Right lobe of liver (tissue), 6 donors: Measurements from ENCODE around the gene MAD2L1. TPM values are rescaled to one million over a fixed set of nuclear protein-coding genes. Genes with fewer than 3 reads are reported as not detected.

ENCODE experiments used
- ATAC-seq, 4 donors: fragments of 200-7000 bp; cut with Tn5 transposase; one replicate each; pipeline ENCODE4 v1.9.1; 2020; ENCODE audit warnings: mild to moderate bottlenecking in 4 of 4, moderate library complexity in 4 of 4
- DNase-seq, 3 donors: peaks; one replicate each; pipeline ENCODE4 v3.0.0-alpha.2; 2020
- H3K27ac ChIP-seq, 3 donors: fragments of 200-600 bp; one replicate each; pipeline ENCODE4 v1.8.0; 2022
- H3K27me3 ChIP-seq, 2 donors: fragments of 200-600 bp; one replicate each; pipeline ENCODE4 v1.8.0; 2022
- H3K36me3 ChIP-seq, 4 donors: fragments of 200-600 bp; sonication (generic) in 1 of 4; one replicate each; pipeline versions ENCODE4 v1.5.1 to v1.8.0; 2017 to 2022; ENCODE audit warnings: control low read depth in 1 of 4
- H3K4me1 ChIP-seq, 4 donors: fragments of 200-600 bp; sonication (generic) in 1 of 4; one replicate each; pipeline versions ENCODE4 v1.5.1 to v1.8.0; 2017 to 2022; ENCODE audit warnings: control low read depth in 1 of 4
- H3K4me3 ChIP-seq, 3 donors: fragments of 200-600 bp; one replicate each; pipeline ENCODE4 v1.8.0; 2022
- H3K9me3 ChIP-seq, 4 donors: fragments of 200-600 bp; sonication (generic) in 1 of 4; one replicate each; pipeline versions ENCODE4 v1.5.1 to v1.8.0; 2017 to 2022; ENCODE audit warnings: control low read depth in 1 of 4
- POLR2A ChIP-seq: fragments of 450-650 bp; IDR thresholded peaks from one replicate; pipeline ENCODE4 v1.6.1; 2017; ENCODE audit warnings: antibody characterized with exemption, mild to moderate bottlenecking
- WGBS: methylation state at CpG from one replicate; pipeline ENCODE4 v1.1.6; 2018; ENCODE audit warnings: low coverage, low lambda C conversion rate; ENCODE audit not compliant: insufficient coverage; ENCODE audit errors: missing lambda C conversion rate; 5-methylcytosine and 5-hydroxymethylcytosine counted together
- intact Hi-C, 2 donors: fragments of 100-400 bp; cut with DNase I; formaldehyde crosslinking; loops; one replicate each; pipeline versions ENCODE4 v1.11.2 to v1.14.1; 2022
- long read RNA-seq: library from polyadenylated mRNA; unstranded; transcript quantifications from one replicate; pipeline ENCODE4 v2.0.0, GENCODE V29; 2019
- total RNA-seq, 6 experiments: library from RNA; depleted of rRNA in 2 of 6; stranded (reverse); fragments of >200 nt in 2 of 6; fragmentation: NEBNext Ultra II Directional in 3 of 6; extraction: Animal tissue kit (Norgen Biotek cat#: 25700) in 3 of 6; gene quantifications; one replicate each; pipeline versions ENCODE4 v1.1.0 to v1.2.4, GENCODE V29; 2016 to 2023
- TF ChIP-seq, protein P1 (sequence below), 4 donors: fragments of 200-600 bp in 3 of 4; fragments of 450-650 bp in 1 of 4; IDR thresholded peaks; one replicate each; pipeline versions ENCODE4 v1.5.1 to v1.8.0; 2016 to 2022; ENCODE audit warnings: antibody characterized with exemption in 4 of 4, mild to moderate bottlenecking in 2 of 4
- donor health status: DM: no; HTN: yes; CAD: no.
- donor health status: DM: no; HTN: no; CAD: no.
- donor health status: DM: no; HTN: no; CAD: no.
- donor health status: DM: no; HTN: yes; CAD: no.
- donor health status: DM: no; HTN: yes; CAD: no.

MAD2L1 gene
- total RNA-seq = 1 to 10 TPM in 3 of 6 experiments, under 1 TPM in 3; 0.86 to 1.5 (median 1.1) TPM
- long read RNA-seq = 0 reads

DNA sequence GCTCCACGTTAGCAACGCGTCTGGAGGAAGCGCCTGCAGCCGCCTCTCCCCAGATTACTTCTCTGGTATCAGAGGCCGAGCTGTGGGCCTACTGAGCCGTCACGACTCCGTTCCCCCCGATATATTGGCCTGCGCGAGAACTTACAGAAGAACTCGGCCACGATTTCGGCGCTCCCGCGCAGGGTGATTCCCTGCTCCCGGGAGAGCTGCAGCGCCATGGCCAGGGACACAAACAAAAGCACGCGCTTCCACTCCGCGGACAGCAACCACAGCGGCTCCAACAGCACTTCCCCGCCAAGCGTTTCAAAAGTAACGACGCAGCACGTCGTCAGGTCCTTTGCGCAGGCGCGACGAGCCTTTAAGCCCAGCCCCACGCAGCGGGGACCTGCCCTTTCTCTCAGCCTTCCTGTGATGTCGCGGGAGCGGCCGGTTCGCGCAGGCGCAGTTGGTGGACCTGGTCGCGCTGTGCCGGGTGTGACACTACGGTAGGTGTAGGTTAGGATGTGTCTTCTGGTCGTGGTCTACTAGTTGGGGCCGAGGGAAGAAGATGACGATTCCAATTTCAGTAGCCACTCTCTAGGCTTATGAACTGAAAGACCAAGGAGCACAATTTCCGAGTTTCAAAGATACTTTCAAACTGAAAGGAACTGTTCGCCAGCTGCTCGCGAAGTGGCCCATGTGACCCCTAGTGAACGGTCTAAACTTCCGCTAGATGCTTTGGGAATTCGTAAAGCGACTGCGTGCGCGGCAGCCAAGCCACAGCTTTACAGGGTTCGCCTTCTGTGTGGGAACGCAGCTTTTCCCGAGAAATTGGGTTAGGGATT is at the start of gene MAD2L1:
TSS of gene MAD2L1 (minus strand) at position 332 of the 824 bp plus-strand sequence. CDS start at position 218, 114 bp downstream.
- DNase-seq (peak; percentile 99 to 100 (median 99)), ATAC-seq (peak; percentile 97 to 98 (median 98))
- Histone ChIP-seq H3K27me3 (no peaks in the 10 kb centered on the region), H3K4me3 (peak within 1 kb of the TSS; percentile 59 to 61 (median 60)), H3K27ac (peak within 1 kb of the TSS; percentile 75 to 81 (median 78)), H3K36me3 (no peaks in the 10 kb centered on the region), H3K9me3 (no peaks in the 10 kb centered on the region), H3K4me1 (peaks cover 0 to 13% (median 4%) of the 10 kb centered on the region in 4 donors)
- intact Hi-C loops = no loop called here
- peak; percentile 93 for TF ChIP-seq POLR2A
- TF ChIP-seq, protein P1, sequence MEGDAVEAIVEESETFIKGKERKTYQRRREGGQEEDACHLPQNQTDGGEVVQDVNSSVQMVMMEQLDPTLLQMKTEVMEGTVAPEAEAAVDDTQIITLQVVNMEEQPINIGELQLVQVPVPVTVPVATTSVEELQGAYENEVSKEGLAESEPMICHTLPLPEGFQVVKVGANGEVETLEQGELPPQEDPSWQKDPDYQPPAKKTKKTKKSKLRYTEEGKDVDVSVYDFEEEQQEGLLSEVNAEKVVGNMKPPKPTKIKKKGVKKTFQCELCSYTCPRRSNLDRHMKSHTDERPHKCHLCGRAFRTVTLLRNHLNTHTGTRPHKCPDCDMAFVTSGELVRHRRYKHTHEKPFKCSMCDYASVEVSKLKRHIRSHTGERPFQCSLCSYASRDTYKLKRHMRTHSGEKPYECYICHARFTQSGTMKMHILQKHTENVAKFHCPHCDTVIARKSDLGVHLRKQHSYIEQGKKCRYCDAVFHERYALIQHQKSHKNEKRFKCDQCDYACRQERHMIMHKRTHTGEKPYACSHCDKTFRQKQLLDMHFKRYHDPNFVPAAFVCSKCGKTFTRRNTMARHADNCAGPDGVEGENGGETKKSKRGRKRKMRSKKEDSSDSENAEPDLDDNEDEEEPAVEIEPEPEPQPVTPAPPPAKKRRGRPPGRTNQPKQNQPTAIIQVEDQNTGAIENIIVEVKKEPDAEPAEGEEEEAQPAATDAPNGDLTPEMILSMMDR (IDR thresholded peaks at IDR 0.05) = no peak
- WGBS = 2% methylated on average over 7 of the region's 65 CpGs

DNA sequence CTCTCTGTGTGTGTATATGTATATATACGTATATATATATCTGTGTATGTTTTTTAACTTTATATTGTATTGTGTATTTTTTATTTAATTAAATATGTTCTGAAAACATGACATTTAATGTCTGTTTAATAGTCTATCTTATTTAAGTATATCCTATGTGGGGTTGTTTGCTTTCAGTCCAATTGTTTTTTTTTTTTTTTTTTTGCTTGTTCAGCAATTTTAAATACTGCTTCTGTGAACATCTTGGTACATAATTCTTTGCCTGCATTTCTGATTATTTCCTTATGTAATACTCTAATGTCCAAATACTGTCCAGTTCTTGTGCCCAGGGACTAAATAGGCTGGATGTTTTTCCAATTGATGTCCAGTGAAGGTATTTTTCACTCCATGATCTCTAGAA is 45.1 kb upstream of the MAD2L1 start:
- no peak for TF ChIP-seq POLR2A
- TF ChIP-seq, protein P1 (IDR thresholded peaks at IDR 0.05) = no peak
- Histone ChIP-seq H3K4me1 (no peaks in the 10 kb centered on the region), H3K27me3 (no peaks in the 10 kb centered on the region), H3K27ac (no peak overlapping the region), H3K4me3 (no peak overlapping the region), H3K9me3 (no peaks in the 10 kb centered on the region), H3K36me3 (no peaks in the 10 kb centered on the region)
- DNase-seq (no peak), ATAC-seq (no peak)
- intact Hi-C loops = no loop called here
- 73% methylated on average over 1 of the region's 1 CpG for WGBS

DNA sequence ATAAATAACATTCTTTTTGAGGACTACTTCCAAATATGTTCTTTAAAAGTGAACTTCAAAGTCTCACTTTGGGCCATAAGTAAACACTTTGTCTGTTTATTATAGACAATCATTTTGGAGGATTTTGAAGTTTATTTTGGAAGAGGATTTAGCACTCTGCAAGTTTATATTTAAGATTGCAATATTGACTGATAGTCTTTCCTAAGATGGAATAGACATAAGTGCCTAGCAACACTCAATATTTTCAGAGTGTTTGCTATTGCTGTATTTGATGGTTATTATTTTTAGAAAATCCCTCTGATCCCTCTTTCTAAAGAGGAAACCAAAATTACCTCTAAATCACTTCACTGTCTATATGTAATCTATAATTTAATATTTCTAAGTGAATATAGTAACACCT is 42.8 kb upstream of the MAD2L1 start:
- H3K4me3 ChIP-seq = no peak overlapping the region
- intact Hi-C loops = no loop called here
- no peaks in the 10 kb centered on the region for H3K27me3 ChIP-seq
- TF ChIP-seq, protein P1 (IDR thresholded peaks at IDR 0.05) = no peak
- no peak for TF ChIP-seq POLR2A
- no peaks in the 10 kb centered on the region for H3K4me1 ChIP-seq
- no peak for DNase-seq
- no peak overlapping the region for H3K27ac ChIP-seq
- no peak for ATAC-seq
- H3K9me3 ChIP-seq = no peaks in the 10 kb centered on the region
- no peaks in the 10 kb centered on the region for H3K36me3 ChIP-seq

DNA sequence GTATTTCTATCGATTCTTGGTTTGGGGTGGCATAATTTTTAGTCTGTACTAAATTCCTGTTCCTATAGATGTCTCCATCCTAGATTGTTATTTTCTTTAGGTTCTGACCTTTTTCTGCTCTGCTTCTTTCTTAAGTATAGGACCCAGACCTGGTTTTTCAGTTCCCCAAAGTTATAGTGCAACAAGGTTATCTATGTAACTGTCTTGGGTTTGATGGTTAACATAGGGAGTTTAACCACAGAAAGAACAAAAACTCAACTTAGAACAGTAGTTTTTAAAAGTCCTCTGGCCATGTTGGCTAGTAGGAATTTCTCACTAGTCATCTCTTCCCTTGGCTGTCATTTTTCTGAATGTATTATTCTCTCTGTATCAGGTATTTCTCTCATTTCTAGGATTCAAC is 38.8 kb upstream of the MAD2L1 start:
- Histone ChIP-seq H3K27ac (no peak overlapping the region), H3K27me3 (no peaks in the 10 kb centered on the region), H3K36me3 (no peaks in the 10 kb centered on the region), H3K9me3 (no peaks in the 10 kb centered on the region), H3K4me3 (no peak overlapping the region), H3K4me1 (no peaks in the 10 kb centered on the region)
- no peak for TF ChIP-seq POLR2A
- TF ChIP-seq, protein P1 (IDR thresholded peaks at IDR 0.05) = no peak
- DNase-seq (no peak), ATAC-seq (no peak)
- 71% methylated on average over 1 of the region's 1 CpG for WGBS
- intact Hi-C loops = no loop called here
